ENCODE data around the gene TSHZ2. TPM values are rescaled to one million over a fixed set of nuclear protein-coding genes. Genes with fewer than 3 reads are reported as not detected.
"Not testable (repeated sequence)": the region's sequence is repeated elsewhere in the genome, so short reads cannot be mapped to it uniquely, and the experiment has no call there.

TSHZ2 gene
- total RNA-seq, 2 experiments from 2014 or later = 8.1 to 9.2 TPM

DNA sequence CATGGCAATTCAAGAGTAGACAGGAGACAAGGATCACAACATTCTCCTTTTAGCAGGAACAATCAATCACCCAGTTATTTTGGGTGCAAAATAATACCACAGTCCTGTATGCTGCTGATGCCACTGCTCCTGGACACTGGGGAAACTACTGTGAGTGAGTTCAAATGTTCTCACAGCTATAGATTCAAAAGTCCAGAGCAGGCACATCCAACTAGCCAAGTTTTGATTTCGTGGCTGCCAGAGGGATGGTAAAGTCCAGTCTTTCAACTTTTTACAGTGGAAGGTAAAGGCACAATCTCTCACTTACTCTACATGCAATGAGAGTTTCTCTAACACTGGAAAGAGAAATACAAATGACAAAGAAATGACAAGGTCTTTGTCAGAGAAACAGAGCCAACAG is 26.9 kb upstream of the TSHZ2 start:
- no peak for DNase-seq
- H3K9me3 Mint-ChIP-seq = peaks cover 6% of the 10 kb centered on the region
- no peaks in the 10 kb centered on the region for H3K36me3 Mint-ChIP-seq (ENCODE audit: low read depth)
- POLR2A ChIA-PET = no interaction called here
- H3K27ac Mint-ChIP-seq = no peak overlapping the region
- CTCF ChIA-PET = no interaction called here
- H3K4me1 Mint-ChIP-seq = no peaks in the 10 kb centered on the region
- no peak overlapping the region for H3K4me3 Mint-ChIP-seq
- H3K27me3 Mint-ChIP-seq = no peaks in the 10 kb centered on the region

DNA sequence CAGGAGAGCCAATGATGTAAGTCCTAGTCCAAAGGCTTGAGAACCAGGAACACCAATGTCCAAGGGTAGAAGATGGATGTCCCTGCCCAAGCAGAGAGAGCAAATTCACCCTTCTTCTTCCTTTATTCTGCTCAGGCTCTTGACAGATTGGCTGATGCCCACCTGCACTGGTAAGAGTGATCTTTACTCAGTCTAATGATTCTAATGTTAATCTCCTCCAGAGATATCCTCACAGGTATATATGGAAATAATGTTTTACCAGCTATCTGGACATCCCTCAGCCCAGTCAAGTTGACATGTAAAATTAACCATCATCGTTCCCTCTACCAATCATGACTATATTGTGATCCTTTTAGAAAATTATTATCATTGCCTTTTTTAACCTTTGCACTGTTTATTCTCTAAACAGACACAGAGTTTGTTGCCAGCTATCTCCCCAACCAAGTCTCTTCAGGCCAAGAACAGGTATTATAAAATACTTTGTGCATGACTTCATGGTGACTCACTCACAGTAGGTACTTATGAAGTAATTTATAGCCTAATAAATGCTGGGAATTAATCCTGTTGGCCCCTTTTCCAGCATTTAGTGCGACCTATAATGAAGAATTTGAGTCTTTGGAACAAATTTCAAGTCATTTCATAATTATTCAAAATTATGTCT is 26.2 kb upstream of the TSHZ2 start:
- POLR2A ChIA-PET = no interaction called here
- Mint-ChIP-seq H3K27ac (no peak overlapping the region), H3K36me3 (ENCODE audit: low read depth) (no peaks in the 10 kb centered on the region), H3K9me3 (peaks cover 6% of the 10 kb centered on the region), H3K27me3 (no peaks in the 10 kb centered on the region), H3K4me1 (no peaks in the 10 kb centered on the region), H3K4me3 (no peak overlapping the region)
- CTCF ChIA-PET = no interaction called here
- DNase-seq = no peak

DNA sequence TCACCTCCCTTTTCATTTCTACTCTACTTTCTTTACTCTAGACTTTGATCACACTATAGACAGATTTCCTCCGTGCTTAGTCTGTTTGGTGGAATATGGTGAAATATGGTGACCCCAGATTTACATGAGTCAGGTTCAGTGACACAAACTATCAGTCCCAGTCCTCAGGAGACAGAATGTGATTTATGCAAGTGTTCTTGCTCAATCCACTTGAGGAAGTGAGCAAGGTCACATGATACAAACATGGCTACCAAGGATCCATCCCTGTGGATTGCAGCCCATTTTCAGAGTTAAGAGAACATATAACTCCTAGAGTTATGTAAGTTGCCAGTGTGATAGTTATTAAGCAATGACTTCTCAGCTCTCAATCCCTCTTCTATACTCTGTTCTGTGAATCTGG is 23.7 kb upstream of the TSHZ2 start:
- Mint-ChIP-seq H3K4me1 (no peaks in the 10 kb centered on the region), H3K27ac (no peak overlapping the region), H3K9me3 (peaks cover 6% of the 10 kb centered on the region), H3K36me3 (ENCODE audit: low read depth) (no peaks in the 10 kb centered on the region), H3K4me3 (no peak overlapping the region), H3K27me3 (no peaks in the 10 kb centered on the region)
- POLR2A ChIA-PET = no interaction called here
- no peak for DNase-seq
- CTCF ChIA-PET = interaction anchor here (1.9 kb wide), 1 partner anchor 14 kb away, joined by 5 read pairs; no protein-coding TSS in a partner anchor

DNA sequence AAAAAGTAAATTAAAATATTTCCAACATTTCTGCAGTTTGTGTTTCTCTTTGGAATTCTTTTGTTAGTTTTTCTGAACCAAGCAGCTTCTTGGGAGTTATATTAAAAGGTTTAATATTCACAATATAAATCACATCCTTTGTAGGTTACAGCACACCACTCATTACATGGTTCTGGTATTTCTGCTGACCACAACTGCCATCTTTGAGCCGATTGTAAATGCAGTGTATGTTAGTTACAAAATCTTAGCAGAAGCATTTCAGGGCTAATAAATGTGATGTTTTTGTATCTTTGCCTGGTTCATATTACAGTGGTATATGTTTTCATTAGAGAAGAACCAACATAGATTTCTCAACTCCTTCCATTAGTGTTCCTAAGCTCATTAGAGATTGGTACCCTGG is 19.1 kb upstream of the TSHZ2 start:
- ChIA-PET CTCF (interaction anchor here (0.7 kb wide), 1 partner anchor 212 kb away, joined by 3 read pairs; no protein-coding TSS in a partner anchor), POLR2A (no interaction called here)
- Mint-ChIP-seq H3K4me1 (no peaks in the 10 kb centered on the region), H3K9me3 (no peaks in the 10 kb centered on the region), H3K27ac (no peak overlapping the region), H3K27me3 (no peaks in the 10 kb centered on the region), H3K4me3 (no peak overlapping the region), H3K36me3 (ENCODE audit: low read depth) (no peaks in the 10 kb centered on the region)
- no peak for DNase-seq

DNA sequence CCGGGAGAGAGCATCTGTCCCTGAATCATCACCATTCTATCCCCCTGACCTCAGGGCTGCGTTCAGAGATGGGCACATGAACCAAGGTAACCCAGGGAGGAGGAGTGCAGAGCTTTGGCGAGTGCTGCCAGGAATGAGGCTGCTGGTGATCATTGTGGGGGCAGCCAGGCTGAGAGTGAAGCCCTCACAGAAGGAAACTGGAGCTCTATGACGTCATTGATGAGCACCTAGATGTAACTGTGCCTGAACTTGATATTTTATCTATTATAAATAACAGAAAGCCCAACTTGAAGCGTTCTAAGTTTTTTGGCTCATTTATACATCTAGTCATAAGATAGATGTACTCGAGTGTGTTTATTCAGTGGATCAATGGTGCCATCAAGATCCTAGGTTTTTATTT is 17.3 kb upstream of the TSHZ2 start:
- H3K4me3 Mint-ChIP-seq = no peak overlapping the region
- CTCF ChIA-PET = interaction anchor here (1.2 kb wide), 1 partner anchor 50 kb away, joined by 3 read pairs; no protein-coding TSS in a partner anchor
- no peaks in the 10 kb centered on the region for H3K9me3 Mint-ChIP-seq
- no peak for DNase-seq
- POLR2A ChIA-PET = no interaction called here
- no peak overlapping the region for H3K27ac Mint-ChIP-seq
- H3K4me1 Mint-ChIP-seq = no peaks in the 10 kb centered on the region
- no peaks in the 10 kb centered on the region for H3K36me3 Mint-ChIP-seq (ENCODE audit: low read depth)
- no peaks in the 10 kb centered on the region for H3K27me3 Mint-ChIP-seq

DNA sequence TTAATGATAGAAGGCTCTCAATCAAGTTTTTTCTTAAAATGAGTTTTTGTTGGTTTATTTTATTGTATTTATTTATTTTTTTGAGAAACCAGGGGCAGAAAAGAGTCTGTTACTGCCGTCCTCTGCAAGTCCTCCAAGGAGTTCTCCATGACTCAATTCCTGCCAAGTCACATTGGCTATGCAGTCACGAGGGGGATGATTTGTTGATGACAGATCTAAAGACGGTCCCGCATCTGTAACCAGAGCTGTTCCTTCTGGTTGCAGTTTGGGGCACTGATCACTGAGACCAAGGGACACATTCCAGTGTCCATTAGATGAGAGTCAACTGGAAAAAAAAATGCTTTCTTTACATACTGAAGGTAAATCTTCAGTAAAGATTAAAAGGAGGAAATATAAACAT is 13.9 kb upstream of the TSHZ2 start:
- Mint-ChIP-seq H3K36me3 (ENCODE audit: low read depth) (no peaks in the 10 kb centered on the region), H3K27ac (no peak overlapping the region), H3K9me3 (no peaks in the 10 kb centered on the region), H3K27me3 (no peaks in the 10 kb centered on the region), H3K4me3 (no peak overlapping the region), H3K4me1 (no peaks in the 10 kb centered on the region)
- CTCF ChIA-PET = no interaction called here
- DNase-seq = no peak
- POLR2A ChIA-PET = no interaction called here

DNA sequence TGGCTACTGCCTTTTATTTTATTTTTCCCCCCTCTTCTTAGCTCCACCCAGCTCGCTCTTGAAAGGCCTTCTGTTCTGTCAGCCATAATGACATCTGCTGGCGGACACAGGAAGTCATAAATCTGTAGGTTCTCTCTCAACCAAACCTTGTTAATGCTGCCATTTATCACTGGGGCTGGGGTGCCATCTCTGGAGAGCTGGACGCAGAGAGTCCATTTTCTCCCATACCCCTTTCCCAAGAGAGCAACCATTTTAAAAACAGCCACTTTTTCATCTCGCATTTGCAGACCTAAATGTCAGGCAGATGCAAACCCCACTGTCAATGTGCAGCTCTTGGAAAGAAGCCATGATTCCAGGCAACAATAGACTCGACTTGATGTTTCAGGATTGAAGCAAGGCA is 13.0 kb upstream of the TSHZ2 start:
- Mint-ChIP-seq H3K4me1 (no peaks in the 10 kb centered on the region), H3K27me3 (no peaks in the 10 kb centered on the region)

DNA sequence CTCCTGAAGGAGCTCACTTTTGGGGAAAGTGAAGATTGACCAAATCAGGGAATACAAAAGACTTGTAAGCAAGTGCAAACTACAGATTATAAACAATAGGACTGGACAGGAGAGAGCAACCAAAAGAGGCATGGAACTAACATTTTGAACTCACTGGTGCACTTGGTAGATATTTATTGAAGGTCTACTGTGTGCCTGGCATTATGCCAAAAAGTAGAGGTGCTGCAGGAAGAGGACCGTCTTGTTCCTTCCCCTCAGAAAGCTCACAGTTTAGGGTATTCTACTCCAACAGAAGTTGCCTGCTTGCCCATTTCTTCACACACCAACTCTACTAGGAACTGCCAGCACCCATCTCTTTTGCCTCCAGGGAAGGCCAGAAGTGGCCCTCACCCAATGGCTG is 10.0 kb upstream of the TSHZ2 start:
- Mint-ChIP-seq H3K4me1 (no peaks in the 10 kb centered on the region), H3K9me3 (peaks cover 2% of the 10 kb centered on the region), H3K27ac (no peak overlapping the region), H3K4me3 (no peak overlapping the region), H3K27me3 (no peaks in the 10 kb centered on the region), H3K36me3 (ENCODE audit: low read depth) (no peaks in the 10 kb centered on the region)
- ChIA-PET CTCF (interaction anchor here (1.1 to 2.1 kb wide), 2 partner anchors 13 to 29 kb away, joined by 3 to 5 read pairs; no protein-coding TSS in a partner anchor), POLR2A (no interaction called here)
- no peak for DNase-seq

More for the DNA sequence above, 13.0 kb upstream of the TSHZ2 start:
- ChIA-PET POLR2A (no interaction called here), CTCF (no interaction called here)
- H3K9me3 Mint-ChIP-seq = no peaks in the 10 kb centered on the region
- no peak for DNase-seq
- no peaks in the 10 kb centered on the region for H3K36me3 Mint-ChIP-seq (ENCODE audit: low read depth)
- H3K27ac Mint-ChIP-seq = no peak overlapping the region
- no peak overlapping the region for H3K4me3 Mint-ChIP-seq

DNA sequence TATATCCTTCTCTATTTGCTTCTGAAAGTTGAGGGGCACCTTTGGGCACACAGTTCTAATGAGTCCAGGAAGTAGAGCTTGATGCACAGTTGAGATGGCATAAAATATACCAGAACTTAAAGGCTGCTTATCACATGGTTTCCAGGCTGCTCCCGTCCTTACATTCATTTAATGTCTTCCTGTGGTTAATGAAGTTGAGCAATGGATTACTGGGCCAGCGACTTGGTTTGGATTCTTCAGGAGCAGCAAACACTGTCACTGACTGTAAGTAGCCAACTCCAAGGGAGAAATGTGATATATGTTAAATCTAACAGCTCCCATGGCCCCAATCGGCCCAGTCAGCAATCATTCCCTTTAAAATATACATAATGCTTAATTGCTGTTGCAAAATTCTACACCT is 9.0 kb upstream of the TSHZ2 start:
- DNase-seq = no peak
- H3K27me3 Mint-ChIP-seq = no peaks in the 10 kb centered on the region
- H3K27ac Mint-ChIP-seq = no peak overlapping the region
- POLR2A ChIA-PET = no interaction called here
- CTCF ChIA-PET = interaction anchor here (2.1 kb wide), 1 partner anchor 14 kb away, joined by 5 read pairs; no protein-coding TSS in a partner anchor
- no peaks in the 10 kb centered on the region for H3K4me1 Mint-ChIP-seq
- H3K36me3 Mint-ChIP-seq (ENCODE audit: low read depth) = no peaks in the 10 kb centered on the region
- H3K9me3 Mint-ChIP-seq = peaks cover 2% of the 10 kb centered on the region
- H3K4me3 Mint-ChIP-seq = no peak overlapping the region

DNA sequence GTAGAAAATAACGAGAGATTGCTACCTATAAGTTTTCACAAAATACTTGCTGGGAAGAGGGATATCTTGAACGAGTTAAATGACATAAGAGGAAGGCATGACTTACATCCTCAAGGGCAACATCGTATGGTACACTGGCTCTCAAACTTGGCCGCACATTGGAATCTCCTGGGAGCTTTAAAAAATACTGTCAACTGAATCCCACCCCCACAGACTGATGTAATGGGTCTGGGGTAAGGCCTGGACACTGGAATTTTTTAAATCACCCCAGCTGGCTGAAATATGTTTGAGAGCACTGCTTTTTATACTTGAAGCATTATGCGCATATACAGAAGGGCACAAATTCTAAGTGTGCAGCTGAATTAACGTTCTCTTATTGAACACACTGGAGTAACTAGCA is 8.0 kb upstream of the TSHZ2 start:
- no peaks in the 10 kb centered on the region for H3K4me1 Mint-ChIP-seq
- ChIA-PET POLR2A (no interaction called here), CTCF (no interaction called here)
- DNase-seq = no peak
- no peak overlapping the region for H3K4me3 Mint-ChIP-seq
- no peaks in the 10 kb centered on the region for H3K36me3 Mint-ChIP-seq (ENCODE audit: low read depth)
- peaks cover 2% of the 10 kb centered on the region for H3K9me3 Mint-ChIP-seq
- no peaks in the 10 kb centered on the region for H3K27me3 Mint-ChIP-seq
- H3K27ac Mint-ChIP-seq = no peak overlapping the region

DNA sequence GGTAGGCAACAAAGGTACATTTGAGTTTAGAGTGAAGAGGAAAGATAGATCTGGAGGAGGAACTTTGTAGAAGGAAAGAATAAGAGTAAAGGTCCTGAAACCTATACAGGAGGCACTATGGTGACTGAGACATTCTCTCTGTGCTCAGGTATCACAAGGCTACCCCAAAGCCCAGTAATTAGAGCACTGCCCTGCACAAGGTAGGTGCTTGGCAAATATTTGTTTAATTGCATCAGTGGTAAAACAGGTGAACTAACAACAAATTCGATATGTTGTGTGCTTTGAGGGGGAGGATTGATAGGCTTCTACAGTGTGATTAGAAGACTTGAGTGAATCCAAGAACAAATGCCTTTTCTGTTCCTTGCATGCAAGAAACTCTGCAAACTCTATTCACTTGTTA is 6.8 kb upstream of the TSHZ2 start:
- Mint-ChIP-seq H3K36me3 (ENCODE audit: low read depth) (no peaks in the 10 kb centered on the region), H3K9me3 (peaks cover 2% of the 10 kb centered on the region), H3K4me3 (no peak overlapping the region), H3K4me1 (no peaks in the 10 kb centered on the region), H3K27me3 (no peaks in the 10 kb centered on the region), H3K27ac (no peak overlapping the region)
- POLR2A ChIA-PET = no interaction called here
- CTCF ChIA-PET = no interaction called here
- no peak for DNase-seq

DNA sequence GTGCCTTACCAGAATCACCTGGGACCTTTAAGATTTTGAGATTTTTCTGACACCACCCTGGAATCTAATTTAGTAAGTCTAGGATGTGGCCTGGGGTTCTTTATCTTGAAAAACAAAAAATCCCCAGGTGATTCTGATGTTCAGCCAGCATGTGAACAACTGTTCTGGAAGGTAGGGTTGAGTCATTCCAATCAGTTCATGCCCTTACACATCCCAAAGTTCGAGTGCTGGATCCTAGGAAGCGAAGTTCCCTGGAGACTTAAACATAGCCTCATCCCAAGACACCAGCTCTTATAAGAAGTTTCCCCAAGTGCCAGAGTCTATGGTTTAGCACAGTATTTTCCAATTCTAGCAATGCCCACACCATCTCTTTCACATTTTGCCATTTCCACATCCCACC is 6.3 kb upstream of the TSHZ2 start:
- no peaks in the 10 kb centered on the region for H3K4me1 Mint-ChIP-seq
- no peak overlapping the region for H3K27ac Mint-ChIP-seq
- peaks cover 2% of the 10 kb centered on the region for H3K9me3 Mint-ChIP-seq
- CTCF ChIA-PET = no interaction called here
- POLR2A ChIA-PET = no interaction called here
- no peak overlapping the region for H3K4me3 Mint-ChIP-seq
- H3K27me3 Mint-ChIP-seq = peaks cover 2% of the 10 kb centered on the region
- no peaks in the 10 kb centered on the region for H3K36me3 Mint-ChIP-seq (ENCODE audit: low read depth)
- no peak for DNase-seq

DNA sequence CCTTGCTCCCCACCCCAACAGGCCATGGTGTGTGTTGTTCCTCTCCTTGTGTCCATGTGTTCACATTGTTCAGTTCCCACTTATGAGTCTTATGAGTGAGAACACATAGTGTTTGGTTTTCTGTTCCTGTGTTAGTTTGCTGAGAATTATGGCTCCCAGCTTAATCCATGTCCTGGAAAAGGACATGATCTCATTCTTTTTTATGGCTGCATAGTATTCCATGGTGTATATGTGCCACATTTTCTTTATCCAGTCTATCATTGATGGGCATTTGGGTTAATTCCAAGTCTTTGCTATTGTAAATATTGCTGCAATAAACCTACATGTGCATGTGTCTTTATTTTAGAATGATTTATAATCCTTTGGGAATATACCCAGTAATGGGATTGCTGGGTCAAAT is 5.6 kb upstream of the TSHZ2 start:
- DNase-seq; H3K36me3 Mint-ChIP-seq (ENCODE audit: low read depth); H3K9me3 Mint-ChIP-seq; H3K27me3 Mint-ChIP-seq; H3K4me3 Mint-ChIP-seq; CTCF ChIA-PET; H3K4me1 Mint-ChIP-seq; POLR2A ChIA-PET; H3K27ac Mint-ChIP-seq: not testable (repeated sequence)

DNA sequence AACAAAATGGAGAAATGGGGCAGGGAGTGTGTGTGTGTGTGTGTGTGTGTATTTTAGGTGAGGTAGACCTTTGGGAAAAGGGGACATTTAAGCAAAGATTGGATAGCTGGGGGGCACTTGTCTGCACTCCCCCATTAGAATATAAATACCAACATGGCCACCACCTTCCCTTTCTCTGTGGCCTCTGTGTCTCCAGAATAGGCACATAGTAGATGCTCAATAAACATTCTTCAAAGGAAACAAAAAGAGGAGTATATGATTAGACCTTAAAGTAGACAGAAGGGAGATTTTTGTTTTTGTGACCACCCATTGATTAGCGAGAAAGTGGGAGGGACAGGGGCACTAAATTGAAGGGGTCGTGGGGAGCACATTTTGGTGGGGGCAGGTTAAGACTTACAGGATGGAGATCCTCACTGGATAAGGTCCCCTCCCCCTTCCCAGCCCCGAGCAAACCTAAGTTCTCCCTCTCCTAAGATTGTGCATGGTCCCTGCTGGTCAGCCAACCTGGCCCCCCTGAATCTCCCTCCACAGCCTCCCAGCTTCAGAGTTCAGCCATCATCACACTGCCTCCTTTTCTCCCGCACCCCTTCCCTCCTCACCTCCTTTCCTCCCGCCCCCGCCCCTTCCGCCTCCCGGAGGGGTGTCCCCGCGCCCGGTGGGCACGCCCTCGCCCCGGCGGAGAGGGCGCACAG is 514 bp upstream of the TSHZ2 start:
- ChIA-PET POLR2A (no interaction called here), CTCF (no interaction called here)
- H3K4me3 Mint-ChIP-seq = peak overlapping the region; percentile 61
- peaks cover 29% of the 10 kb centered on the region for H3K4me1 Mint-ChIP-seq
- peaks cover 16% of the 10 kb centered on the region for H3K27me3 Mint-ChIP-seq
- no peak for DNase-seq
- H3K27ac Mint-ChIP-seq = peak overlapping the region; percentile 10
- no peaks in the 10 kb centered on the region for H3K9me3 Mint-ChIP-seq
- H3K36me3 Mint-ChIP-seq (ENCODE audit: low read depth) = no peaks in the 10 kb centered on the region
